Adipocyte (in vitro differentiated cells): ENCODE results near the gene GLG1.

Experiments
- DNase-seq: peaks from one replicate; pipeline ENCODE4 v3.0.0-alpha.2; 2015; ENCODE audit warnings: low read depth
- H3K27me3 ChIP-seq: replicated peaks from 2 replicates; pipeline ENCODE4 v1.7.0; 2013; ENCODE audit warnings: mild to moderate bottlenecking, low read length, moderate library complexity; ENCODE audit not compliant: control insufficient read depth, insufficient read depth
- H3K36me3 ChIP-seq: 2 replicates; pipeline ENCODE4 v1.7.0; 2013; ENCODE audit warnings: low read length, mild to moderate bottlenecking, moderate library complexity; ENCODE audit not compliant: control insufficient read depth, insufficient read depth, severe bottlenecking
- H3K4me1 ChIP-seq: 2 replicates; pipeline ENCODE4 v1.7.0; 2013; ENCODE audit warnings: mild to moderate bottlenecking, low read length, moderate library complexity; ENCODE audit not compliant: control insufficient read depth, insufficient read depth
- H3K4me3 ChIP-seq: 2 replicates; pipeline ENCODE4 v1.7.0; 2013; ENCODE audit warnings: mild to moderate bottlenecking, low read length, moderate library complexity
- H3K9ac ChIP-seq: 2 replicates; pipeline ENCODE4 v1.7.0; 2013; ENCODE audit warnings: mild to moderate bottlenecking, low read length, moderate library complexity
- H3K9me3 ChIP-seq: 2 replicates; pipeline ENCODE4 v1.7.0; 2013; ENCODE audit warnings: mild to moderate bottlenecking, low read length, moderate library complexity; ENCODE audit not compliant: control insufficient read depth

Gene GLG1

DNA sequence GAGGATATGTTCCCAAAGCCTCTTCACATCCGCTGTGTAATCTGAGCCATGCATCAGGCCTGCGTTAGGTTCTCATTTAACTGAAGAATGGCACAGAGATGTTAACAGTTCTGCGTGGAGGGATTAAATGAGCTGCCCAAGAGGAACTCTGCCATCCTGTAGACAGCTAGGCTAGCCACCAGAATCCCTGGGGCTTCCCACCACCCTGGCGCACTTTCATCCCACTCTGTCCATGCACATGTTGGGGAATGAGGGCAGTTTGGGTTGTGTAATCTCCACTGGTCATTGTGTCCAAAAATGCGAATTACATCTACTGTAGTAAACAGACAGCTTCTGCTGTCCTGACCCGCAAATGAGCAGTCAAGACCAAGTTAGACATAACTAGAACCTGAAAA lies 1.0 kb upstream of the GLG1 start:
- Histone ChIP-seq H3K9ac (peak overlapping the region; percentile 94), H3K4me1 (peaks cover 42% of the 10 kb centered on the region), H3K9me3 (no peaks in the 10 kb centered on the region), H3K36me3 (no peaks in the 10 kb centered on the region), H3K4me3 (peak overlapping the region; percentile 86), H3K27me3 (no peaks in the 10 kb centered on the region)
- DNase-seq, result no peak

- Histone ChIP-seq H3K9me3 (no peaks in the 10 kb centered on the region), H3K36me3 (no peaks in the 10 kb centered on the region), H3K4me3 (peak overlapping the region; percentile 86), H3K4me1 (peaks cover 39% of the 10 kb centered on the region), H3K27me3 (no peaks in the 10 kb centered on the region), H3K9ac (peak overlapping the region; percentile 94)
- no peak for DNase-seq
Observed at GRCh38 chr16:74607310-74607961, 522 bp upstream of the GLG1 start.

DNA sequence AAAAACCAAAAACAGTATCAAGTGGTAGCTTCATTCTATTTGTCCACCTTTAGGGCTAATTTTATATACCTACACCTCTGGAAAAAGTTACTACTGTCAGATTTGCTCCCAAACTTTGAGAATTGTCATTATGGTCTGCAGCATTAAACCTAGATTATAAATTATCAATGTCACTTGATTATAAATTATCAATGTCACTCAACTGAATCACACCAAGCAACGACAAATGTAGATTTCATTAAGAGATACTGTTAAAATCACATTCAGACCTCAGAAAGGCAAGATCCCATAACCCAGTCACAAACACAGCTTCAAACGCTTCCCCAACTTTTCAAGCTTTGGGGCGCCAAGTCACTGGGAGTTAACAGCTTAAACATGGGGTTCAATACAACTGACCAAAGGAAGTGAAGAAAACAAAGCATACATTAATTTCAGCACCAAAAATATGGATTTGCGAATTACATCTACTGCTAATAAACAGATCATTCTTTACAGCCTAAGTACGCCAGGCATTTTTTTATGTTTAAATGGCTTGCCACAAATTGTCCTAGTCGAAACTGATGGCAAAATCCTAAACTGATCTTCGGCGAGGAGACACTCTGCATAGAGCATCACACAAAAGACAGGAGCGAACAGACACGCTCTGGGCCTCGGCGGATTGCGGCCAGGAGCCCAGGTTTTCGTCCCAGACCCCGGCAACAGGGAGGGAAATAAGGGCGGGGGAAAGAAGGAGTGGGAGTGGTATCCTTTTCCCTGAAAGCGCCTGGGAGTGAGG lies 981 bp downstream of the GLG1 start:
- H3K27me3 ChIP-seq, result no peaks in the 10 kb centered on the region
- H3K36me3 ChIP-seq, result no peaks in the 10 kb centered on the region
- H3K9me3 ChIP-seq, result no peaks in the 10 kb centered on the region
- peak overlapping the region; percentile 94 for H3K9ac ChIP-seq
- H3K4me3 ChIP-seq, result peak overlapping the region; percentile 86
- DNase-seq, result peak; percentile 59
- peaks cover 38% of the 10 kb centered on the region for H3K4me1 ChIP-seq

DNA sequence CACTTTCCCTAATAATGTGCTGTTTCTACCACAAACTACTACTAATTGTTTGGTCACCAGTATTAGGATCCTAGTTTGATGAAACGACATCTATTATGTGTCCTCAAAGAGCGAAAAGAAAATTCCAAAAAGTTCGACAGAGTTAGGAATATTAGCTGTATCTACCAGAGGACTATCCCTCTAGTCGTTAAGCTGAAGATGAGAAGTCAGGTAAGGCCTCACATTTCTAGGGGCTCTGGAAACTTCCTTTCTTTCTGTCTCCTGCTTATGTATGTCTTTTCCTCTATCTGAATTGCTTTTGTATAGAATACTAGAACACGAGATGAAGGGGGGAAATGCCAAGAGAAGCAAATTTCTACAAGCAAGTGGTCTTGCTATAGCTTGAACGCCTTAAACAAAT lies 1.6 kb downstream of the GLG1 start:
- H3K9ac ChIP-seq, result peak overlapping the region; percentile 94
- peak; percentile 28 for DNase-seq
- peaks cover 38% of the 10 kb centered on the region for H3K4me1 ChIP-seq
- H3K9me3 ChIP-seq, result no peaks in the 10 kb centered on the region
- peak overlapping the region; percentile 86 for H3K4me3 ChIP-seq
- H3K27me3 ChIP-seq, result no peaks in the 10 kb centered on the region
- H3K36me3 ChIP-seq, result no peaks in the 10 kb centered on the region

GRCh38 chr16:74603848-74604247 lies 3.1 kb downstream of the GLG1 start:
- Histone ChIP-seq H3K9me3 (no peaks in the 10 kb centered on the region), H3K9ac (no peak overlapping the region), H3K27me3 (no peaks in the 10 kb centered on the region), H3K4me1 (peaks cover 38% of the 10 kb centered on the region), H3K4me3 (peak overlapping the region; percentile 86), H3K36me3 (no peaks in the 10 kb centered on the region)
- DNase-seq, result peak; percentile 14

DNA sequence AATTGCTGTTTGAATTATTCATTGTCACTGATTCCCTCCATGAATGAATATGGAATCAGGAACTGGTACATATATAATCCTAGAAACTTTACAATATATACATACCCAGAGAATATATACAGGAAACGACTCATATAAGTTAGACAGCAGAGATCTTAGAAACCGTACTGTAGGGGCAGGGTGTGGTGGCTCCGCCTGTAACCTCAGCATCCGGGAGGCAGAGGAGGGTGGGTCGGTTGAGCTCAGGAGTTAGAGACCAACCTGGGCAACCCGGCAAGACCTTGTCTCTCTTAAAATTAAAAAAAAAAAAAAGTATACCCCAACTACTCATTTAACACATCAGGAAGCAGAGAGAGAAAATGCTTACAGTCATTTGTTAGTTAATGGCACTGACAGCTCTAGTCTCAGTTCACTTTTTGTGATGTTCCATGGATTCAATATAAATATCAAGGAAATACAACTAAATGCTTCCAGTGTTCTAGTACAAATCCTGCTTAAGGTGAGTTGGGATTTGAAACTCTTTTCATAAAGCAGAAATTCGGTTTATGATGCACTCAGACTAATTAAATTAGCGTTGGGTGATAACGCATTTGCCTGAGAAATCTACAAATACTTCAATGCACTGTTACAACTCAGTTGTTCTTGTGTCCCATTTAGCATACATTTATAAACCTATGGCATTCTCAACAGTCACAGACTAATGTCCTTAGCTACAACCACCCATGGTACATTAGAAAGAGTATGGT lies 5.6 kb downstream of the GLG1 start:
- H3K4me3 ChIP-seq, result no peak overlapping the region
- no peaks in the 10 kb centered on the region for H3K27me3 ChIP-seq
- no peaks in the 10 kb centered on the region for H3K36me3 ChIP-seq
- no peak for DNase-seq
- H3K9me3 ChIP-seq, result no peaks in the 10 kb centered on the region
- peaks cover 26% of the 10 kb centered on the region for H3K4me1 ChIP-seq
- H3K9ac ChIP-seq, result no peak overlapping the region

DNA sequence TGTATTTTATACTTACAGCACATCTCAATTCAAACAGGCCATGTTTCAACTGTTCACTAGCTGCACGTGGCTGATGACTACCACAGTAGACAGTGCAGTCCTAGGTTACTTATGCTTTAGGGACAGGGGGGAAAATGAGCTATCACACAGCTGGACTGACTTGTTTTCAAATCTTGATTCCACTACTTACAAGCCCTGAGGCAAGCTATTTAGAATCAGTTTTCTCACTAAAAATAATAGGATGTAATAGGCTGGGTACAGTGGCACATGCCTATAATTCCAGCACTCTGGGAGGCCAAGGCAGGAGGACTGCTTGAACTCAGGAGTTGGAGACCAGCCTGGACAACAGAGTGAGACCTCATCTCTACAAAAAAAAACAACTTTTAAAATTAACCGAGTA lies 10.3 kb downstream of the GLG1 start:
- H3K9ac ChIP-seq, result no peak overlapping the region
- no peaks in the 10 kb centered on the region for H3K36me3 ChIP-seq
- peaks cover 6% of the 10 kb centered on the region for H3K4me1 ChIP-seq
- H3K9me3 ChIP-seq, result no peaks in the 10 kb centered on the region
- no peaks in the 10 kb centered on the region for H3K27me3 ChIP-seq
- no peak overlapping the region for H3K4me3 ChIP-seq
- DNase-seq, result no peak

- Histone ChIP-seq H3K9ac (no peak overlapping the region), H3K36me3 (no peaks in the 10 kb centered on the region), H3K4me1 (peaks cover 10% of the 10 kb centered on the region), H3K9me3 (no peaks in the 10 kb centered on the region), H3K27me3 (no peaks in the 10 kb centered on the region), H3K4me3 (no peak overlapping the region)
- DNase-seq, result no peak
Observed at GRCh38 chr16:74592847-74593246, 14.1 kb downstream of the GLG1 start.

- no peaks in the 10 kb centered on the region for H3K36me3 ChIP-seq
- no peaks in the 10 kb centered on the region for H3K9me3 ChIP-seq
- no peak overlapping the region for H3K4me3 ChIP-seq
- DNase-seq, result no peak
- H3K9ac ChIP-seq, result no peak overlapping the region
- H3K27me3 ChIP-seq, result no peaks in the 10 kb centered on the region
- H3K4me1 ChIP-seq, result peaks cover 10% of the 10 kb centered on the region
Observed at GRCh38 chr16:74591876-74592650, 14.9 kb downstream of the GLG1 start.

DNA sequence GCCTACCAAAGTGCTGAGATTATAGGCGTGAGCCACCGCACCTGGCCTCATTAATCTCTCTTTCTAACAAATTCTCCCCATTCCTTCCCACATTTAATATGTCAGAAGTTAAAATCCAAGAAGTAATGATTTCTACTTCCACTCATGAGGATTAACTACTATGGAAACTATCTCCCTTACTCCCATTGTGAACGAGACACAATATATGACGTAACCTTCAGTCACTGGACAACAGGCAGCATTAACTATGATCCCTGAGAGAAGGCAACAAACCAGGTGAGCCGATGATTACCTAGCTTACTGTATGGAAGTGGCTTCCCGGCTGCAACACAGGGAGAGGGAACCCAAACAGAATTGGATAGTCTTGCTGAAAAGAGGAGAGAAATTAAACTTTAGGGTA lies 20.0 kb downstream of the GLG1 start:
- Histone ChIP-seq H3K9ac (no peak overlapping the region), H3K4me3 (no peak overlapping the region), H3K27me3 (no peaks in the 10 kb centered on the region), H3K4me1 (peaks cover 14% of the 10 kb centered on the region), H3K9me3 (no peaks in the 10 kb centered on the region), H3K36me3 (no peaks in the 10 kb centered on the region)
- DNase-seq, result no peak
